ENCODE data around the gene ZBTB43.

ZBTB43 gene

DNA sequence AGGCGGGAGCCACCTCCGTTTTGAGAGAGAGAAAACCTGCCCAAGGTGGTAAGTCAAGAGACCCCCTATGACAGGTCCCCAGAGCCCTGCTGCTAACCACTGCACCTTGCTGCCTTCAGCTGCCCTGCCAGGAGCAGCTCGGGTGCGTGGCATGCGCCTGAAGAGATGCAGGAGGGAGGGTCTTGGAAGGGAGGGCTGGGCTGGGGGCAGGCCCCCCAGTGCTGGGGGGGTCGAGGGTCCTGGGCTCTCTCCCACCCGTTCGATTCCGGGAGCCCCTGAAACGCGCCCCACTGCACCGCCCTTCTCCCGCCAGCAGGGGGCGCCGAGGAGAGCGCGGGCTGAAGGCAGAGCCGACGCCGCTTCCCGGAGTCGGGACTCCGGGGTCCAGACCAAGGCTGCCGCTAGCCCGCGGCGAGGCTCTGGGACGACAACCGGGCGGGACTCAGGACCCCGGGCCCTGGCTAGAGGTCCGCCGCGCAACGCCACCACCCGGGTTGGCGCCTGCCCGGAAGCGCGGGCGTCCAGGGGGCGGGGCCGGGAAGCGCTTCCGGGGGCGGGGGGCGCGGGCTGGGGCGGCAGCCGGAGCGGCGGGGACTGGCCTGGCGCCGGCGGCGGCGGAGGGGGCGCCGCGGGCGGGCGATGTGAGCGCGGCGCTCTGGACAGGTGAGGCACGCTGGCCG, 55.4 kb downstream of the ZBTB43 start, which contains the start of gene ZBTB34:
Gene ZBTB34, plus strand, starts transcription at position 563 of the 680 bp plus-strand sequence. CDS start 18,761 bp downstream, outside the sequence.
- peak; percentile 90 for DNase-seq

DNA sequence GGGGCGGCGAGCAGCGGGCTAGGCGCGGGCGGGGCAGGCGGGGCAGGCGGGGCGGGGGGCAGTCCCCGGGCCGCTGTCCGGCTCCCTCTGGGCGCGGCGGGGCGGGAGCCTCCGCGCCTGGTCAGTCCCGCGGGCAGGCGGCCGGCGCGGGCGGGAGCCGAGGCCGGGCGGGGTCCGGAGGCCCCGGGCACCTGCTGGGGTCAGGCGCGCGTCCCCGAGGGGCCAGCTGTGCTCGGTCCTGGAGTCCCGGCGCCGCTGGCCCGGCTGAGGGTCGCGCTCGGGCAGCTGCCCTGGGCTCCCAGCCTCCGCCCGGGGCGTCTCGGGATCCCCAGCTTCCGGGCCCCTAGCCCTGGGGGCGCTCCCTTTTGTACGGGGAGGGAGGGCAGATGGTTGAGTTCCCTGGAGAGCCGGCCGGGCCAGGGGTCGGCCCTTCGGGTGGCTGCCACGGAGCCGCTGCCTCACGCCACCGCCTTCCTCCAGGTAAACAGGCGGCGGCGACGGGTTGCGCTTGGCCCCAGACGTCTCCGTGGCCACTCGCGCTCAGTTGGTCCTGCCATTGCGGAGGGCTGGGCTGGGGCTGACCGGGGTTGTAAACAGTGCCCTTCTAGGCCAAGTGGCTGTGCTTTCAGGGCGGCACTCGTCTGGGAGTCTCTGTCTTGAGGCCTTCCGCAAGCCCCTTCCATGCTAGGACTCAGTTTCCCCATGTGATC, 56.1 kb downstream of the ZBTB43 start:
- DNase-seq: peak; percentile 60

DNA sequence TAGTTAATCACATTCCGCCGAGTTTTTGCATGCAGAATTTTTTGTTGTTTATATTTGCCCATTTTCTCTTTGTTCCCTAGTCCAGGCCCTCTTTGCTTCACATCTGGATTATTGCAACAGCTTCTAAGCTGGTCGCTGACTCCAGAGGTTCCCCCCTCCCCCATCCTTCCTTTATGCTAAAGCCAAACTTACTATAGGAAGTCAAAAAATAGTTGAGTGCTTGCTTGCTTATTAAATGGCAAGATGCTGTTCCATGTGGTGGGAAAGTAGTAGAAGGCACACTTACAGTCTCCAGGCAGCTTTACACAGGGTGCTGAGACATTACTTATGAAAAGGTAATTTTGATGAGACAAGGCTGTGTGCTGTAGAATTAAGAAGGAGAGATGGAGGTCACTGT, 56.9 kb downstream of the ZBTB43 start:
- peak; percentile 30 for DNase-seq

DNA sequence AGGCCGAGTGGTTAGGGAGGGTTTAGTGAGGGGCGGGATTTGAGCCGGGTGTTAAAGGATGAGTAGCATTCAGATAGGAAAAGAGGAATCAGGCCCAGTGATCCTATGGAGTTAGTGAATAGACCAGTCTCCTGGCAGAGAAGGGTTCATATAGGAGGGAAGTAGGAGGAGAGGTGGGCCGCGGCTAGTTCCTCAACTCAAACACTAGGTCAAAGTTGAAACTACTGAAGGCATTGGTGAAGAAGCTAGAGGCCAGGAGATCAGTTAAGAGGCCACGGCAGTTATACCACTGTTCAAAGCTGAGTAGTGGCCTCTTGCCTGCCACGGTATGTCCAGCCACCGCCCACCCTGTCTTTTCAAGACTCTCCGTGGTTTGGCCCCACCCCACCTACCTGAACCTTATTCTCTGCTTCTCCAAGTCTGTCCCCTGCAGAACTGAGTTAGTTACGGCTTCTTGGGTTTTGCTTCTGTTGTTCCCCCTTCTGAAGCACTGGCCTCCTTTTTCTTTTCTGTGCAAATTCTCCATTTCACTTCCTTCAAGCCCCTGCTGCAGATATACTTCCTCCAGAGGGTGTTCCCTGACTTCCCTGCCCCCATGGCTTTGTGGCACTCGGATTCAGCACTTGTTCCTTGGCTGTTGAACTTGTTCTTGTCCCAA, 57.4 kb downstream of the ZBTB43 start:
- DNase-seq: no peak

DNA sequence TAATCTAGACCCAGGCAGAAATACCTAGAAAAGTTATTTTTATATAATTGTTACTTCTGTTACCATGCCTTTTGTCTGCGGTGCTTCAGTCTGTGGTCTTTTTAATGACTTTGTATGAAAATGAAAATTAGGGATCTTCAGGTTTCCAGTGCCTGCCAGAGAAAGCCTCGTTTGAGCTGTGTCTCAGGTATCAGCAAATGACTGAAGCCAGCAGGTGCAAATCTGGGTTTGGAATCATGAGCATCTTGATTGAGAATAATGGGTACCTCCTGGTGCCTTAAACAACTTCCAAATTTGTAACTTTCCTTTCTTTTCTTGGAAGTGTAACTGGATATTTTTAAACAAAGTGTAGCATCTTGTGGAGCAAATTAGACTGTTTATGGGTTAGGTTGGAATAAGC, 59.9 kb downstream of the ZBTB43 start:
- no peak for DNase-seq

DNA sequence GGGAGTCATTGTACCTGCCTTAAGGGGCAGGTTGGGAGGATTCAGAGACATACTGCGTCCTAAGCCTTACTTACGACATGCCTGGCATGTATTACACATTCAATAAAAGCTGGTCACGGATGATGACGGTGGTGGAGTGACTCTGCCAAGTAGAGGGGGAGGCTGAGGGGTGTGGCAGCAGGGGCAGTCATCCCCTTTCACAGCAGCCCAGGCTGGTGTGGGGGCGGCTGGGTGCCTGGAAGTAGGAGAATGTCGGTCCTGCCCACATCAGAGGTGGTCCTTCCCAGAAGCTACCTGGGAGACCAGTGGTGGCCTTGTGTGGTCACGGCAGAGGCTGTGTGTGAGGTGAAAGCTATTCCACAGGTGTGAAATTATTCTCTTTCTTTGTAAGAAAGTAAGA, 64.5 kb downstream of the ZBTB43 start:
- no peak for DNase-seq

DNA sequence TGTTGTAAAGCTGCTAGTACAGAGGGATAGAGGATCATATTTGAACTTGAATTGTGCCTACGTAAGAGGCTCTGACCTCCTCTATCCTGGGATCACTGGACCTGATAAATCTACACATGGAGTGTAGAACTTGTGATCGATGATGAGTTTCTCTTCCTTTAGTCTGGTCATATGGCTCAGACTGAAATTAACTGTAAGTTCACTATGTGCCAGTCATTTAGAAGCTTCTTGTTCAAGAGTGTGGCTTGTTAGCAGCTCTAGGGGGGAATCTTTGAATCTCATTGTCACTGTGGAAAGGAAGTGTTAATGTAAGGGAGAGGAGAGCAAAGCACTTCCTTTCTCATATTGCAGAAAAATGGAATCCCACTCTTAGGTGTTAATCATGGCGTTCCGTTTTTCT, 67.7 kb downstream of the ZBTB43 start:
- no peak for DNase-seq

DNA sequence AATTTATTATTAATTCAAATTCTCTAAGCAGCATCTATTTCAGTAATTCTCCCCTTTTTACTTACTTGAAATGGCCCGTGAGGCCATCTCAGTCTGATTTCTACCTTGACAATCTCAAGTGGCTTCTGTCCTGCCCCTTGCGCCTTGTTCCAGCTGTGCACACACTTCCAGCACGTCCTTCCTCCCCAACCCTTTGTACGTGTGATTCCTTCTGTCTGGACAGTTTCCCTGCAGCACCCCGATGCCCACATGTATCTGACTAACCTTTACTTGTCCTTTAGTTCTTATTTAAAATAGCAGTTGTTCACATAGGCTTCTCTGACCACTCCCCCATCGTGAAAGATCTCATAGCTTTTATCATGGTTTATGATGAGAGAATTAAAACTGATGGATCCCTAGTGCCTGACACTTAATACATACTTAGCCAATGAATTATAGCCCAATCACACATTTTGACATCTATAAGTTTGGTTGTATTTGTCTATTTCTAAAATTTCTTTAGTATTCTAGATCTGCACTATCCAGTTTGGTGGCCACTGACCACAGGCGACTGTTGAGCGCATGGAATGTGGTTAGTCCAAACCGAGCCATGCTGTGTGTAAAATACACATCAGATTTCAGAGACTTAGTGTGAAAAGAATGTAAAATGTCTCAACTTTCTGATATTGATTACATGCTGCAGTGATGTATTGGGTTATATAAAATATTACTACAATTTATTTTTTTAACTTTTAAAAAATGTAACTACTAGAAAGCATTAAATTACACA, 69.9 kb downstream of the ZBTB43 start:
- no peak for DNase-seq

DNA sequence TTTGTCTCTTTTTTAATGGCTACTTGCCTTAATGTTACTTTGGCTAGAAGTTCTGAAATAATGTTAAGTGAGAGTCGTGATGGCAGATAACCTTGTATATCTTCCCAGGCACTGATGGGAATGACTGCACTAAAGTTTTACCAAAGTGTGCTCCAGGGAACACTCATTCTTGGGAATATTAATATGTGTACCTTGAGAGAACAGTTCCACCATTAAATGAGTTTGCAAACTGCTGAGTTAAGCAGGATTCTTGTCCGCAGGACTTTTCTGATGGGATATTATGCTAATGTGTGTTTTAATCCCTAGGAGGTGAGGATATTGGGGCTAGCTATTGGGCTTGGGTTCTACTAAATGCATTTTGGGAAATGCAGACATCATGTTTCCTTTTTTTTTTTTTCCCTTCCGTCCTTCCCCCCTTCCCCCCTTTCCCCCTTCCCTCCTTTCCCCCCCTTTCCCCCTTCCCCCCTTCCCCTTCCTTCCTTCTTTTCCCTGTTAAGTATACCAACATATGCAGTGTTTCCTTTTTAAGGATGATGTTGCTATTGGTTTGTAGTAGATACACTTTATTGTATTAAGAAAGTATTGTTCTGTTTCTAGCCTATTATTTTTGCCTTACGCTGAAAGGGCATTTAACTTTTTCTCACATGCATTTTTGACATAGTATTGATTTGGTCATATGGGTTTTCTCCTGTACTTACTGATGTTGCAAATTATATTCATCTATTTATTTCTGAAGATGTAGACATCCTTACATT, 71.1 kb downstream of the ZBTB43 start:
- no peak for DNase-seq

DNA sequence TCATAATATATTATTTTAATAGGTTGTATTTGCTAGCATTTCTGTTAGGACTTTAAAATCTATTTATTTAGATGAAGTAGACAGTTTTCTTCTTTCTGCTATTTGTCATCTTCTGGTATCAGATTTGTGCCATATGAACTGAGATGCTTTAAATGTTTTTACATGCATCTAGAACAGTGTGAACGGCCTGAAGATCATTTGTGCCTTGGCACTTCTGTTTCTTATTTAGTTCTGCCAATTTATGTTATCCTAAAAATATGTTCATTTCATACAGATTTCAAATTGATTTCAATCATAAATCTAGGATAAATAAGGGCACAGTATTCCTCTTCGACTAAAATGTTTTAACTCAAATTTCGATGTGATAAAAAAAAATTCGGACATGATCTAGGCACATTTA, 71.7 kb downstream of the ZBTB43 start:
- no peak for DNase-seq

DNA sequence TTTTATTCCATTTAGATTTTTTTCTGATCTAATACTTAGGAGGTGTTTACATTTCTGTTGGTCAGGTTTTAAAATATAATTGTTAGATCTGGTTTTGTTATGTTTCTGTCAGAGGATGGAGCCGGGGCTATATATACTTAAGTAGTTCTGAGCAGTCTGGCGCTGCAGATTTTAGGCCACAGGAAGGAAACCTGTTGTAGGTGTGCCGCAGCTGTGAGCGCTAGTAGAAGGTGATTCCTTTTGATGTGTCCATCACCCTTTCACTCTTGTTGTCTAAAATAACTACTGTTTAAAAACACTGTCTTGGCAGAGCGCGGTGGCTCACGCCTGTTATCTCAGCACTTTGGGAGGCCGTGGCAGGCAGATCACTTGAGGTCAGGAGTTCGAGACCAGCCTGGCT, 72.6 kb downstream of the ZBTB43 start:
- DNase-seq: no peak

DNA sequence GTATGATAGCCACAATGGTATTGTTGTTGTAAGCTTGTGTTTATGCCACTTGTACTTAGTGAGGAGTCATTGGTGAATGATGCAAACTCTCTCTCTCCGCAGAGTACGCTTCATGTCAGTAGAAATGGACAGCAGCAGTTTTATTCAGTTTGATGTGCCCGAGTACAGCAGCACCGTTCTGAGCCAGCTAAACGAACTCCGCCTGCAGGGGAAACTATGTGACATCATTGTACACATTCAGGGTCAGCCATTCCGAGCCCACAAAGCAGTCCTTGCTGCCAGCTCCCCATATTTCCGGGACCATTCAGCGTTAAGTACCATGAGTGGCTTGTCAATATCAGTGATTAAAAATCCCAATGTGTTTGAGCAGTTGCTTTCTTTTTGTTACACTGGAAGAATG, 74.4 kb downstream of the ZBTB43 start:
- no peak for DNase-seq

DNA sequence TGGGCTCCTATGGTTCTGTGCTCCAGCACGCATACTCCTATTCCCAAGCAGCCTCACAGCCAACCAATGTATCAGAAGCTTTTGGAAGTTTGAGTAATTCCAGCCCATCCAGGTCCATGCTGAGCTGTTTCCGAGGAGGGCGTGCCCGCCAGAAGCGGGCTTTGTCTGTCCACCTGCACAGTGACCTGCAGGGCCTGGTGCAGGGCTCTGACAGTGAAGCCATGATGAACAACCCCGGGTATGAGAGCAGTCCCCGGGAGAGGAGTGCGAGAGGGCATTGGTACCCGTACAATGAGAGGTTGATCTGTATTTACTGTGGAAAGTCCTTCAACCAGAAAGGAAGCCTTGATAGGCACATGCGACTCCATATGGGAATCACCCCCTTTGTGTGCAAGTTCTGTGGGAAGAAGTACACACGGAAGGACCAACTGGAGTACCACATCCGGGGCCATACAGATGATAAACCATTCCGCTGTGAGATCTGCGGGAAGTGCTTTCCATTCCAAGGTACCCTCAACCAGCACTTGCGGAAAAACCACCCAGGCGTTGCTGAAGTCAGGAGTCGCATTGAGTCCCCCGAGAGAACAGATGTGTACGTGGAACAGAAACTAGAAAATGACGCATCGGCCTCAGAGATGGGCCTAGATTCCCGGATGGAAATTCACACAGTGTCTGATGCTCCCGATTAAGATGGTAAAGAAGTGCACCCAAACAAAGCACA, 75.5 kb downstream of the ZBTB43 start:
- DNase-seq: no peak

DNA sequence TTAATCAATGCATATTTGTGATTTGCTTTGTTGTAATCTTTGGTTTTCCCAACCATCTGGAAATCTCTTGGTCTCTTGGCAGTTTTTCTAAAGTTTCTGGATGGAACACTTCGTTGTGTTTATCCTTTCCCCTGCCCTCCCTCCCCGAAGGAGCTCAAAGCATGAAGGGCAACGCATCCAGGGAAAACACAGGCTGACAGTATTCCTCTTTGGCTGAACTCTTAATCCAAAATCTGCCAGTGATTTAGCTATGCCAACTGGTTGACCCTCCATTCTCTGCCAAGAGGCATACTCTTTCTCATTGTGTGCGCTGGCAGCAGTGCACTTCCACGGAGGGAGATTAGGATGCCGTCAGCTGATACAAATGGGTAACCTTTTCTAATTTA, 76.1 kb downstream of the ZBTB43 start:
- no peak for DNase-seq

DNA sequence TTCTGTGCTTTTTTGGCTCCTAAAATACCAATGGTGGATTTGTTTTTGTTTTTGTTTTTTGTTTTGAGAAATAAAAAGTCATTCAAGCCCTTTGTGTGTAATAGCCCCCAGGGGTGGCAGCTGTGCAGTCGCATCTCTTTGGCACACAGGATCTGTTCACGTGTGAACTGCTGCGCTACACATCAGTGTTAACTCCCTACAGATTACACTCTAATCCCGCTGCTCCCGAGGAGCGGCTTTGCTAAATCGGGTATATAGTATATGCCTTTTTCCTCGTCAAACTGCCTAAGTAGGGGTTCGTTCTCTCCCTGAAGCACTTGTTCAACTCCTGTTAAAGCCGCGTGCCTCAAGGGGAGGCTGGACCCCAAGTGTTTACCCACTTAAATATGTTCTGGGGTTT, 77.9 kb downstream of the ZBTB43 start:
- DNase-seq: no peak

DNA sequence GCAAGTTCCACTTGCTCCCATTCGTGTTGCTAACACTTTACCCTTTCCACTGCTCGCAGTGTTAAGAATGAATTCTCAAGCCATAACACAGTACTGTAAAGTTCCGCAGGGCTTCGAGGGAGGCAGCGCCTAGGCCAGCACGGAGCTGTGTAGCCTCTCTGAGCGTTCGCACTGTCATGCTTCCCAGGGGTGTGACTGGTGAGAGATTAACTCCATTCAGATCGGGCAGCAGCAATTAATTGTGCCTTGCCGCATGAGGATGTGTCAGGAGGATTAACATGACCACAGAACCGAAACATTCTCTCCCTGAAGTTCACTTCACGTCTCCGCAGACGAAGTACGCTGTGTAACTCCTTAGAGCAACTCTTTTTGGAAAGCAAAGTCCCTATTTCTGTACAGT, 78.8 kb downstream of the ZBTB43 start:
- DNase-seq: peak; percentile 59

DNA sequence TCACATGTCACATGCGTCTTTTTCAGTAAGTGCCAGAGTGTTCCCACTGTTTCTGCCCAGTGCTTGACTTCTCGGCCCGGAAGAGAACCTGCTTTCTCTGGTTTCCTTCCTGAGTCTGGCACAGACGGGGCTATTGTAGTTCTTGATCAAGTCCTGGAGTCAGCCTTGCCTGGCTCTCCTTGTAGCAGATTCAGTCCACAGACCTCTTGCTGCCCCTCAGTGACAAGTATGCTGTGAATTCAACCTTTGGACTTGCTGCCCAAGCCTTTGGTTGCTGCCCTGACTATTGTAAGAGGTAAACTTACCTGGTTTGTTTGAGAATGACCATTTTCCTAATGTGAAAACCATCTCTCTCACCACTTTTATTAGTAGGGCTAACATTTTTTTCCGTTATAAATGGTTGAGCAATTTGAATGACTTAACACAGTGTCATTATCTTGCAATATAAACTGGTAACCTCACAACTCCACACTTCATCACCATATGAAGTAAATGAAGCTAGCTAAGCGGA, 80.3 kb downstream of the ZBTB43 start:
- DNase-seq: no peak

DNA sequence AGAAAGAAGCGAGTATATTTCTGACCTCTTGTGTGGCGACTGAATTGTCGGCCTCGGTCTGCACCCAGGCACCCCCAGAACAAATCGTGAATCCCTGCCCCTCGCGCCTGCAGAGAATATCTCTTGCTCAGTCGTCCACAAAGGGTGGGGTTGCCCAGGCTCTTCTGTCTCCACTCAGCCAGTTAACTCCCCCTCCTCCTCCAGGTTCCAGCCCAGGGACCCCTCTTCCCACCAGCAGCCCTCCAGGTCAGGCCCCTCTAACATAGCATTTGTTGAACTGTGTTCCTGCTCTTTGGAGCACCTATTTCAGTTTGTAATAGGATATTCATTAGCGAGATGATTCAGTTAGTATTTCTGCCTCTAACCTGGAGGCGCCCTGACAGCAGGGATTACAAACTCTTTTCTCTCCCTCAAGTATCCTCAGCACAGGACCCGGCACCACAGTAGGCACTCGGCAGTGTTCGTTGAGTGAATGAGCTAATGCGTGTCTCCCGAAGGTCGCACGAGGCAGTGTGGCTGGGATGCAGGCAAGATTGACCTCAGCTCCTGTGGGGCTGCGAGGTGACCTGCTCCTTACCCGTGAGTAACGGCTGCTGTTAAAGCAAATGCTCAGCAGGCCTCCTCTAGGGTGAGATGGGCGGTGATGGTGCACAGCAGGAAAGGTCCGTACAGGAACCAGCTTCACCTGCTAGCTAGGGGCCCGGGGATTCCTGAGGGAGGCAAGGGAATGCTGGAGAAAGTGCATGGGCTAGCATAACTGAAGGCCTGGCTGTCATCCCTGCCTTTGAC, 81.4 kb downstream of the ZBTB43 start:
- peak; percentile 45 for DNase-seq

DNA sequence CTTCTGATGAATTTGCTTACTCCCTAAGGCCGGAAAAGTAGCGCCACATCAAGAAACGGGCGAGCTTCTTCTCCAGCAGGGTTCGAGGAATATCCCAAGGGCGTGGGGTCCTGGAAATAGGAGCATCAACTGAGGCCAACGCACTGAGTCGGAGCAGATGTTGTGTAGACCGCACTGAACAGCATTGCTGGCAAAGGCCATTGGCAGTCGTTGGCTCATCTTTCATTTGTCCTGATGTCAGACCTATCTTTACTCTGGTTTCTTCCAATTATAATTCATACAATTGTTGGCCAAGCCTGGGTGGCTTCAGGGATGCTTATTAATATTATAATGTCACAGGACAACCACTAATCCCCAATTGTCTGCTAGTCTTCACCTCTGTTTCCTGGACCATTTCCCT, 82.1 kb downstream of the ZBTB43 start:
- DNase-seq: no peak
